ENCODE data around the gene PCDH9.

PCDH9 gene

GRCh38 chr13:67139551-67139950, 90.6 kb downstream of the PCDH9 start:
- no peak overlapping the region for H3K4me3 ChIP-seq (replicated peaks; ENCODE audit: low read depth, low read length)
- no peaks in the 10 kb centered on the region for H3K27me3 ChIP-seq (replicated peaks; ENCODE audit: control insufficient read depth, insufficient read depth, low read length)
- no peak for TF ChIP-seq CTCF (IDR thresholded peaks at IDR 0.05; ENCODE audit: insufficient read depth, low read length, poor library complexity, severe bottlenecking)
- no peak for DNase-seq (ENCODE audit: extremely low read depth, insufficient read length)
- H3K36me3 ChIP-seq (ENCODE audit: control insufficient read depth, insufficient read depth, low read length): no peaks in the 10 kb centered on the region

GRCh38 chr13:67138970-67139369, 91.2 kb downstream of the PCDH9 start:
- DNase-seq (ENCODE audit: extremely low read depth, insufficient read length): no peak
- no peak for TF ChIP-seq CTCF (IDR thresholded peaks at IDR 0.05; ENCODE audit: insufficient read depth, low read length, poor library complexity, severe bottlenecking)
- Histone ChIP-seq H3K4me3 (replicated peaks; ENCODE audit: low read depth, low read length) (no peak overlapping the region), H3K36me3 (ENCODE audit: control insufficient read depth, insufficient read depth, low read length) (no peaks in the 10 kb centered on the region), H3K27me3 (replicated peaks; ENCODE audit: control insufficient read depth, insufficient read depth, low read length) (no peaks in the 10 kb centered on the region)

- TF ChIP-seq CTCF (IDR thresholded peaks at IDR 0.05; ENCODE audit: insufficient read depth, low read length, poor library complexity, severe bottlenecking): no peak
- DNase-seq (ENCODE audit: extremely low read depth, insufficient read length): no peak
- no peaks in the 10 kb centered on the region for H3K36me3 ChIP-seq (ENCODE audit: control insufficient read depth, insufficient read depth, low read length)
- H3K4me3 ChIP-seq (replicated peaks; ENCODE audit: low read depth, low read length): no peak overlapping the region
- no peaks in the 10 kb centered on the region for H3K27me3 ChIP-seq (replicated peaks; ENCODE audit: control insufficient read depth, insufficient read depth, low read length)
Observed at GRCh38 chr13:67137044-67137735, 92.9 kb downstream of the PCDH9 start.

- no peak for DNase-seq (ENCODE audit: extremely low read depth, insufficient read length)
- TF ChIP-seq CTCF (IDR thresholded peaks at IDR 0.05; ENCODE audit: insufficient read depth, low read length, poor library complexity, severe bottlenecking): no peak
- H3K4me3 ChIP-seq (replicated peaks; ENCODE audit: low read depth, low read length): no peak overlapping the region
- H3K27me3 ChIP-seq (replicated peaks; ENCODE audit: control insufficient read depth, insufficient read depth, low read length): no peaks in the 10 kb centered on the region
- H3K36me3 ChIP-seq (ENCODE audit: control insufficient read depth, insufficient read depth, low read length): no peaks in the 10 kb centered on the region
Observed at GRCh38 chr13:67136157-67136556, 94.0 kb downstream of the PCDH9 start.

- TF ChIP-seq CTCF (IDR thresholded peaks at IDR 0.05; ENCODE audit: insufficient read depth, low read length, poor library complexity, severe bottlenecking): no peak
- Histone ChIP-seq H3K36me3 (ENCODE audit: control insufficient read depth, insufficient read depth, low read length) (no peaks in the 10 kb centered on the region), H3K27me3 (replicated peaks; ENCODE audit: control insufficient read depth, insufficient read depth, low read length) (no peaks in the 10 kb centered on the region), H3K4me3 (replicated peaks; ENCODE audit: low read depth, low read length) (no peak overlapping the region)
- no peak for DNase-seq (ENCODE audit: extremely low read depth, insufficient read length)
Observed at GRCh38 chr13:67135356-67135755, 94.8 kb downstream of the PCDH9 start.
